HG03139 (cell line): ENCODE measurements around the gene ELOVL7.
"Not testable (repeated sequence)": the region's sequence is repeated elsewhere in the genome, so short reads cannot be mapped to it uniquely, and the experiment has no call there.

Experiments used
- ATAC-seq: cut with Tn5 transposase; IDR thresholded peaks from one replicate; pipeline ENCODE4 v1.9.1; 2021; ENCODE audit not compliant: unreplicated experiment

The ELOVL7 gene

GRCh38 chr5:60843936-60844905, at the start of gene ELOVL7:
Gene ELOVL7, minus strand, starts transcription at chr5:60844269. Its CDS starts 56,872 bp downstream, at chr5:60787397.
- ATAC-seq = peak; percentile 91

DNA sequence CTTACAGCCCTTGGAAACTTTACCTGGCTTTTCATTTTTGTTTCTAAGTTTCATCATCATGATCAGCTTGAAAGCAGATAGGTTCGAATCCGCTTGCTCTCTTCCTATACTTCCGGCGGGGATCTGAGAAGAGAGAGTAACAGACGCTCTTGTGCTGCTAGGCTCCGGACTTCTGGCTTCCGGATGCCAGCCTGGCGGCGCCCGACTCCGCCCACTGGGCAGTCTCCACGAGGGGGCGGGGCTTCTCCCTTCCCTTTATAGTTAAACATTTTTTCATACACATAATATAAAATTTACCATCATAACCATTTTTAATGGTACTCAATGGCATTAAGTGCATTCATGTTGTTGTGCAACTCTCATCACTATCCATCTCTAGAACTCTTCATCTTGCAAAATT, 49.5 kb upstream of the ELOVL7 start:
- no peak for ATAC-seq

- ATAC-seq = no peak
Observed at GRCh38 chr5:60891667-60892066, 47.6 kb upstream of the ELOVL7 start.

- no peak for ATAC-seq
Observed at GRCh38 chr5:60888359-60889061, 44.4 kb upstream of the ELOVL7 start.

- no peak for ATAC-seq
Observed at GRCh38 chr5:60887746-60888145, 43.7 kb upstream of the ELOVL7 start.

- no peak for ATAC-seq
Observed at GRCh38 chr5:60887096-60887495, 43.0 kb upstream of the ELOVL7 start.

GRCh38 chr5:60886158-60886557, 42.1 kb upstream of the ELOVL7 start:
- no peak for ATAC-seq

GRCh38 chr5:60883229-60883628, 39.2 kb upstream of the ELOVL7 start:
- no peak for ATAC-seq

DNA sequence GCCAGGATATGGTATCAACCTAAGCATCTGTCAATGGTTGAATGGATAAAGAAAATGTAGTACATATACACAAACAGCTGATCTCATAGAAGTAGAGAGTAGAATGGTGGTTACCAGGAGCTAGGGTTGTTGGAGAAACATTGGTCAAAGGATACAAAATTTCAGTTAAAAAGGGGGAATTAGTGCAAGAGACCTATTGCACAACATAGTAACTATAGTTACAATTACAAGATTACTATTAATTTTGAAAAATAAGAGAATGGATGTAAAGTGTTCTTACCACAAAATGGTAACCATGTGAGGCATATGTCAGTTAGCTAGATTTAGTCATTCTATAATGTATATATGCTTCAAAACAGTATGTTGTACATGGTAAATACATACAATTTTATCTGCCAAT, 28.8 kb upstream of the ELOVL7 start:
- no peak for ATAC-seq

GRCh38 chr5:60870857-60871256, 26.8 kb upstream of the ELOVL7 start:
- ATAC-seq = no peak

GRCh38 chr5:60860572-60860971, 16.5 kb upstream of the ELOVL7 start:
- not testable (repeated sequence) for ATAC-seq

DNA sequence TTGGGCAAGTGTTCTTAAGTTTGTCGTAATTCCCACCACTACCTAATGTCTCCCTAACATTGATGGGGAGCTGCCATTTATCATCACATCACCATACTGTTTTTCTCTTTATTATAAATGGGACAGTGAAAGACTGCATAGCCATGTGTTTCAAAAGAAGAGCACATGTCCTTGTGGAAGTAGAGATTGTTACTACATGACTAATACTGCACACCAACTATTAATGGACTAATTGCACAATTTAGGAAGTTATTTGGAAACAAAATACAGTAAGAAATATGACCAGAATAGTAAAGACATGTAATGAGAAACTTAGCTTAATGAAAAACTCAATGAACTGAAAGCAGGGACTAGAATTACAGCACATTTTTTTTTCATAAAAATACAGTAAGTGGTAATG, 12.0 kb upstream of the ELOVL7 start:
- ATAC-seq = no peak

DNA sequence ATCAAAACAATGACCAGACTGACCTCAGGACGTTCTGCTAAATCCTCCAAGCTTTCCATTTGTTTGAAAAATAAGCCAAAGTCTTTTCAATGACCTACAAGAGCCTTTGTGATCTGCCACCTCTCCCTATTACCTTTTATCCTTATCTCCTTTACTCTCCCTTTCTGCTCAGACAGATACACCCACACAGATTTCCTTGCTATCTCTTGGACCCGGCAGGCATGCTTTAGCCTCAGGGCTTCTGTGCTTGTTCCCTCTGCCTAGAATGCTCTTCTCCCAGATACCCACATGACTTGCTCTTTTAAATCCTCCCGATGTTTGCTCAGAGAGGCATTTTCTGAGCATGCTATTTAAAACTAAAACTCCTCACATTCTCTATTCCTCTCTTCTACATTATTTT, 8.9 kb upstream of the ELOVL7 start:
- no peak for ATAC-seq

GRCh38 chr5:60852317-60852716, 8.2 kb upstream of the ELOVL7 start:
- ATAC-seq = no peak

- no peak for ATAC-seq
Observed at GRCh38 chr5:60851626-60852025, 7.6 kb upstream of the ELOVL7 start.

DNA sequence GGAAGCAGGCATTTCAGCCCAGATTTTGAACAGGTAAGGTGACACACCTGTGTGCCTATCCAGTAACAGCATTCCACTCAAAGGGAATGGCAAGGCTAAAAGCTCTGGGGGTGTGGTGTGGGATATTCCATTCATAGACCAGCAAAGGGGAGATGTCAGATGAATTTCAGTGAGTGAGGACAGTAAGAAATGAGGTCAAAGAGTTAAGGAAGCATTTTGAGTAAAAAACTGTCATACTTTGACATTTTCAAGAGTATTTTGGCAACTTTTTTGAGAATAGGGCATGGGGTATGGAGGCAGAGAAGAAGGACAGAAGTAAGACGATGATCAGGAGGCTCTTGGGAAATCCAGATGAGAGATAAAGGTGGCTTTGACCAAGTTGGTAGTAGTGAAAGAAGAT, 2.2 kb upstream of the ELOVL7 start:
- no peak for ATAC-seq

GRCh38 chr5:60843386-60843935, 608 bp downstream of the ELOVL7 start:
- ATAC-seq = peak; percentile 16

GRCh38 chr5:60842871-60843385, 1.1 kb downstream of the ELOVL7 start:
- no peak for ATAC-seq

DNA sequence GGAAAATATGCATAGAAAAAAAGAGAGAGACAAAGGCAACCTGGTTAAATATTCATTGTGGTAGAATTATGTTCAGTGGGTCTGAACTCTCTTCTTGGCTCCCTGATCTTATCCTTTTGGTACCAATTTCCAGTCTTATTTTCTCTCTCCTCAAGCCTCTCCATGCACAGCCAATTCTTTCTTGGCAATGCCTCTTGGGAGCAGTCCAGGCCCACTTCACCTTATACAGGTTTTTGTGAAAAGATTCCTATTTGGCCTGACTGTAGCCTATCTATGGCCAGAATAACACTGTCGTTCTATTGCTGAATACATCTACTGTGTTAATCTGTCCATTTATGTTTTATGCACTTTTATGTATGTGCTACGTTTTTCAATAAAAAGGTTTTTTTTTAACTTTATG, 2.7 kb downstream of the ELOVL7 start:
- ATAC-seq = no peak

GRCh38 chr5:60836131-60836530, 7.9 kb downstream of the ELOVL7 start:
- ATAC-seq = no peak

- no peak for ATAC-seq
Observed at GRCh38 chr5:60835554-60835953, 8.5 kb downstream of the ELOVL7 start.

GRCh38 chr5:60833520-60833919, 10.5 kb downstream of the ELOVL7 start:
- no peak for ATAC-seq
